Measurements from ENCODE around the gene PDE4DIP.
"Not testable (repeated sequence)": the region's sequence is repeated elsewhere in the genome, so short reads cannot be mapped to it uniquely, and the experiment has no call there.

The PDE4DIP gene

GRCh38 chr1:148844220-148844619 is at the start of gene PDE4DIP:
TSS of gene PDE4DIP (plus strand) at chr1:148844428. CDS start at chr1:148844775, 347 bp downstream.
- H3K4me3 ChIP-seq (ENCODE audit: low read depth, low read length); POLR2A ChIA-PET; CTCF ChIA-PET; DNase-seq (ENCODE audit: low read depth, low spot score): not testable (repeated sequence)

DNA sequence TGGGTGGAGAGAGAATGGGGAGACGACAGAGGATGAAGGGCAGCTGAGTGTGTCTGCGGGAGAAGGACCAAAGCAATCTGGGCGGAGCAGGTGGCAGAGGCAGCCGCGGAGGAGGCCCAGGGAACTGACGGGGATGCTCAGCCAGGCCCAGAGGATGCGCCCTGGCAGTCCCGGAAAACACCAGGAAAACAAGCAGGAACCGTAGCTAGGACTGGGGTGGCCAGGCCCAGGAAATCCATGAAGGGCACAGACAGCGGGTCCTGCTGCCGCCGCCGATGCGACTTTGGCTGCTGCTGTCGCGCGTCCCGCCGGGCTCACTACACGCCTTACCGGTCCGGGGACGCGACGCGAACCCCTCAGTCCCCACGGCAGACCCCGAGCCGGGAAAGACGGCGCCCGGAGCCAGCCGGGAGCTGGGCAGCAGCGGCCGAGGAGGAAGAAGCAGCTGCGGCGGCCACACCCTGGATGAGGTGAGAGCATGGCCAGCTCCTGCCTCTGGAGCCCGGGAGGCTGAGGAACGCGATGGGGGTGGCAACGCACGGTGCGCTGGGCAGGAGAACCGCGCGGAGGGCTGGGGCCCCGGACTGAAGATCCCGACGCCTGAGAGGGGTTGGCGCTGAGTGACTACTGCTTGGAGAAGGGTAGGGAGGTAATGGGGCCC is 35.8 kb upstream of the PDE4DIP start:
- CTCF ChIA-PET; POLR2A ChIA-PET; DNase-seq (ENCODE audit: low read depth, low spot score); H3K4me3 ChIP-seq (ENCODE audit: low read depth, low read length): not testable (repeated sequence)

DNA sequence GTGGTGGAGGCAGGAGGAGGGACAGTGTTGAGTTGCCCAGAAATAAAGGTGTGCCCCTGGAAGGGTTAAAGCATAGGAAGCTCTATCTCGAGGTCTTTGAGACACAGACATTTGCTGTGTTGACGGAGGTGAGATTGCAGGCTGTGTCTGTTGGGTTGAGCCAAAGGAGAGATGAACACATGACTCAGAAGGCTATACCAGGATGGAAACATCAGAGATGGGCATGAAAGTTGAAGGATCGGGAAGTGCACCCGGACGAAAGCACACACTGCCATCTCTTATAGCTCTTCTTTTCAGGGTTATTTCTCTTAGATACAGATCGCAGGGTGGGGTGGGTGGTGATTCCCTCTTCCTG is 35.3 kb upstream of the PDE4DIP start:
- DNase-seq (ENCODE audit: low read depth, low spot score); CTCF ChIA-PET; H3K4me3 ChIP-seq (ENCODE audit: low read depth, low read length); POLR2A ChIA-PET: not testable (repeated sequence)

DNA sequence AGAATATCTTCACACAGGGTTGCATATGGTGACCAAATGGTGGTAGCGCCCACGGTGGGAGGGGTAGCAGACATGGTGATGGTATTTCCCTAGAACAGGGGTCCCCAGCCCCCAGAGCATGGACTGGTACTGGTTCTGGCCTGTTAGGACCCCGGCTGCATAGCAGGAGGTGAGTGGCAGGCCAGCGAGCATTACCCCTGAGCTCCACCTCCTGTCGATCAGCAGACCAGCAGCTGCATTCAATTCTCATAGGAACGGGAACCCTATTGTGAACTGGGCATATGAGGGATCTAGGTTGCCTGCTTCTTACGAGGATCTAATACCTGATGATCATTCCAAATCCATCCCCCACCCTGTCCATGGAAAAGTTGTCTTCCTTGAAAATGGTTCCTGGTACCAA is 22.0 kb upstream of the PDE4DIP start:
- POLR2A ChIA-PET; H3K4me3 ChIP-seq (ENCODE audit: low read depth, low read length); DNase-seq (ENCODE audit: low read depth, low spot score); CTCF ChIA-PET: not testable (repeated sequence)

GRCh38 chr1:148823822-148824221 is 20.4 kb upstream of the PDE4DIP start:
- H3K4me3 ChIP-seq (ENCODE audit: low read depth, low read length); DNase-seq (ENCODE audit: low read depth, low spot score); POLR2A ChIA-PET; CTCF ChIA-PET: not testable (repeated sequence)

DNA sequence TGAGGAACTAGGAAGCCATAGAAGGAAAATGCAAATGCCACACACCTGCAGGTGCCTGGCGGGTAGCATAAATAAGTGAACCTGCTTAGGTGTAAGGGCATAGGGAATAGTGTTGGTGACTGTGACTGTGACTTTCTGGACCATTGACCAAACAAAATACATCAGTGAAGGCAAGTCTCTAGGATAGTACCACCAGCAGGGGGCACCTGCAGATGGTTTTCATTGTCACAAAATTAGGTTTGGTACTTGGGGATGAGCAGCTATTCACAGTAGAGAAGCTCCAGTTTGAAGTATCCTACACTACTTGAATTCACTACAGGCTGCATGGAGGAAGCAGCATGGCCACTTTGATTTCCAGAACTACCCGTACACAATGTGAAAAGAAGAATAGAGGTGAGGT is 19.2 kb upstream of the PDE4DIP start:
- POLR2A ChIA-PET; H3K4me3 ChIP-seq (ENCODE audit: low read depth, low read length); DNase-seq (ENCODE audit: low read depth, low spot score); CTCF ChIA-PET: not testable (repeated sequence)

- H3K4me3 ChIP-seq (ENCODE audit: low read depth, low read length); CTCF ChIA-PET; DNase-seq (ENCODE audit: low read depth, low spot score); POLR2A ChIA-PET: not testable (repeated sequence)
Observed at GRCh38 chr1:148828531-148828930, 15.7 kb upstream of the PDE4DIP start.

- DNase-seq (ENCODE audit: low read depth, low spot score); POLR2A ChIA-PET; CTCF ChIA-PET; H3K4me3 ChIP-seq (ENCODE audit: low read depth, low read length): not testable (repeated sequence)
Observed at GRCh38 chr1:148828962-148829361, 15.3 kb upstream of the PDE4DIP start.

DNA sequence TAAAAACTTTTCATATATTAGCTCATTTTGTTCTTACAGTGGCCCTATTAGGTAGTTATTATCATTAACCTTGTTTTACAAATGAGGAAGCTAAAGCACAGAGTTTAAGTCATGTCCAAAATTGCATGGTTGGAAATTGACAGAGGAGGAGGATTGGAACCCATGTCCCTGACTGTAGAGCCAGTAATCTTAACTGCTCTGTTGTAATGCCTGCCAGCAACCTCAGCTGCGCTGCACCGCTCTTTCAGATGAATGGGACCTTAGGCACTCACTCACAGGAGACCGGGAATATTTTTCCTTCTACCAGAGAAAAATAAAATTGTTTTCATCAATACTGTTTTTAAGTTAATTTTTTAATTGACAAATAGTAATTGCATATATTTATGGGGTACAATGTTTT is 14.9 kb upstream of the PDE4DIP start:
- DNase-seq (ENCODE audit: low read depth, low spot score); CTCF ChIA-PET; POLR2A ChIA-PET; H3K4me3 ChIP-seq (ENCODE audit: low read depth, low read length): not testable (repeated sequence)

GRCh38 chr1:148841262-148841661 is 3.0 kb upstream of the PDE4DIP start:
- H3K4me3 ChIP-seq (ENCODE audit: low read depth, low read length); DNase-seq (ENCODE audit: low read depth, low spot score); CTCF ChIA-PET; POLR2A ChIA-PET: not testable (repeated sequence)

DNA sequence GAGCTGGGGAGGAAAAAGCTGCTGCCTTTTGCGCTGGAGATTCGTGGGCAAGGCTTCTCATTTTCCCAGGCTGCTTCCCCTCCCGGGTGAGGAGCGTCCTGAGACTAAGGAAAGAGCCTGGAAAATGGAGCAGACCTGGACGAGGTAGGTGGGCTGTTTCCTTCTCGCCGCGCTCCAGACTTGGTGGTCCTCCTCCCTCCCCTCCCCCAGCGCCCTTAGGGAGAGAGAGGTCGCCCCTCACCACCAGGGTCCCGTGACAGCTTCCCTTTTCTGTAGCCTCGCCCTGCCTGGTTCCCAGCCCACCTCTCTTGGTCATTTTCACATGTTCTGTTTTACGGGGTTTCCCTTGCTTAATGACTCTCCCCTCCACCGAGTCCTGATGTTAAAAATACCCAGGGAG is 423 bp downstream of the PDE4DIP start:
- H3K4me3 ChIP-seq (ENCODE audit: low read depth, low read length); CTCF ChIA-PET; DNase-seq (ENCODE audit: low read depth, low spot score); POLR2A ChIA-PET: not testable (repeated sequence)

DNA sequence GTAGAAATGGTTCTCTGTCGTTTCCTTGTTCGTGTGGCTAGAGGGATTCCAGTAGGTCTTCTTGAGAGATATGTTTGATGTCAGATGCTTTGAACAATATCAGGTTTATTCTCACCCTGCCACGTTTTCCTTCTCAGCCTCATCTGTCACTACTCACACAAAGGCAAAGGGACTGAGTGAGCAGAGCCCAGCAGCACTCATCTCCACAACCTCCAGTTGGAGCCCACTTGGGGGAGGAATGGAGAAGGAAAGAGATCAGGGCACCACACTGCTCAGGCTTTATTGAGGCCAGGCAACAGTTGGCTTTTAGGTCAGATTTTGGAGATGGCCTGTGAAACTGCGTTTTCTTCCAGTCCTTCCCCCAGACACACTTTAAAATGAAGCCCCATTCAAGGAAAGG is 840 bp downstream of the PDE4DIP start:
- CTCF ChIA-PET; DNase-seq (ENCODE audit: low read depth, low spot score); H3K4me3 ChIP-seq (ENCODE audit: low read depth, low read length); POLR2A ChIA-PET: not testable (repeated sequence)

DNA sequence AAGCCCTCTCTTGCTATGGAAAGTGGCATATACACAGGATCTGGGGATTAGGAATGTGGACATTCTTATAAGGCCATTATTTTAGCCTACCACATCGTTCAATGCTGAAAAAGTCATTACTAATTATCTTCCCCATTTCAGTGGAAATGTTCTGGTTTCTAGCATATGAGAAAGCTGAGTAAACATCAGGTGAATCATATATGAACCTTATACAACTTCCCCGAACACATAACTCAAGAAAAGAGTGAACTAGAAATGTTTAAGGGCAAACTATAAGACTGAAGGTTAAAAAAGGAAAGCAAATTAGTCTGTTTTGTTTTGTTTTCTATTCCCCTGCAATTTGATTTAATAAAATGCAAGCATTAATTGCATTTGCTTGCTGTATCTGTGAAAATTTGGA is 6.1 kb downstream of the PDE4DIP start:
- CTCF ChIA-PET; H3K4me3 ChIP-seq (ENCODE audit: low read depth, low read length); DNase-seq (ENCODE audit: low read depth, low spot score); POLR2A ChIA-PET: not testable (repeated sequence)

DNA sequence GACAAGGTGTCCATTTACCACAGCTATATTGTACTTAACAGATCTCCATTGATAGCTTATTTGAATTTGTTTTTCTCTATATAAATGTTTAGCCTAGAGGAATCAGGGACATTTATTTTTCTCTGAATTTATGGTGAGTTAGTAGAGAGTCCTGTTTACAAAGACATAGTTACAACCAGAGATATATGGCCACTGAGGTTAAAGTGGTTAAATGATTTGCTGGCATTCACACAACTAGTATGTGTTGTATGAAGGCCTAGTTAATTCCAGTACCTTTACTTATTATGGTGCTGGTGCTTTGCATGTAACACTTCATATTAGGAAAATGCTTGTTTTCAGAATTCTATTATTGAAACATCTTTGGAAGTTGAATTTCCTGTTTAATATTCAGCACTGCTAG is 6.6 kb downstream of the PDE4DIP start:
- DNase-seq (ENCODE audit: low read depth, low spot score); CTCF ChIA-PET; H3K4me3 ChIP-seq (ENCODE audit: low read depth, low read length); POLR2A ChIA-PET: not testable (repeated sequence)

DNA sequence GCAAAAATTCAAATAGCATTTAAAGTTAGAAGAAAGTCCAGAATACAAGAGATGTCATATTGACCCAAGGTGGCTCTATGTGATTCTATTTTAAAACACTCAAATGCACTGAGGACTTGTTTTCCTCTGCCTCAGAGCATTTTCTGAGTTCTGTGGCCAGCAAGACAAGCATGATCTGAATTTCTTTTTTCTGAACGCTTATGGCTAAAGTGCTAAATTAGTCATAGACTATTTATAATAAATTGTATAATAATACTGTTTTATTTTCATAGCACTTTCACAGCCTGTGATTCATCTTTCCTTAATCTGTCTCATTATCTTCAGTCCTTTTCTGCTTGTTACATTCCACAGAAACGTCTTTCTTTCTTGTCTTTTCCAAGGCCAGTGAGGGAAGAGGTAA is 7.5 kb downstream of the PDE4DIP start:
- CTCF ChIA-PET, POLR2A ChIA-PET: not testable (repeated sequence)

GRCh38 chr1:148853363-148853762 is 9.1 kb downstream of the PDE4DIP start:
- DNase-seq (ENCODE audit: low read depth, low spot score); CTCF ChIA-PET; POLR2A ChIA-PET; H3K4me3 ChIP-seq (ENCODE audit: low read depth, low read length): not testable (repeated sequence)

More for the DNA sequence above, 7.5 kb downstream of the PDE4DIP start:
- DNase-seq (ENCODE audit: low read depth, low spot score); H3K4me3 ChIP-seq (ENCODE audit: low read depth, low read length): not testable (repeated sequence)

DNA sequence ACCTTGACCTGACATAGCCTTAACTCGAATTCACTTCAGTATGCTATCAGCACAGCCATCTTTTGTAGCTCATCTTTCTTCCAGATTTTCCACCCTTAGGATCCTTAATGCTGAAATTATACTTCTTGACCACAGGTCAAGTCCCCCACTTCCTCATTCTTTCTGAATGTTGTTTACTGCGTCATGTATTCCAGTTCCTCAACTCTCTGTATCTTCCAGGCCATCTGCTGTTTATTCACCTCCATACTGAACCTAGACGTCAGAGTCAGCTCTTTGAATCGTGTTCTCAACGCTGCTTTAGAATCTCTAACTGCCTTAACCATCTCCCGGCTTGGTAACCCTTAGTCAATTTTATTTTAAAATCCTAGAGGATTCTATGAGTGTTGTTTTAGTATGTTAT is 9.8 kb downstream of the PDE4DIP start:
- DNase-seq (ENCODE audit: low read depth, low spot score); H3K4me3 ChIP-seq (ENCODE audit: low read depth, low read length); CTCF ChIA-PET; POLR2A ChIA-PET: not testable (repeated sequence)

DNA sequence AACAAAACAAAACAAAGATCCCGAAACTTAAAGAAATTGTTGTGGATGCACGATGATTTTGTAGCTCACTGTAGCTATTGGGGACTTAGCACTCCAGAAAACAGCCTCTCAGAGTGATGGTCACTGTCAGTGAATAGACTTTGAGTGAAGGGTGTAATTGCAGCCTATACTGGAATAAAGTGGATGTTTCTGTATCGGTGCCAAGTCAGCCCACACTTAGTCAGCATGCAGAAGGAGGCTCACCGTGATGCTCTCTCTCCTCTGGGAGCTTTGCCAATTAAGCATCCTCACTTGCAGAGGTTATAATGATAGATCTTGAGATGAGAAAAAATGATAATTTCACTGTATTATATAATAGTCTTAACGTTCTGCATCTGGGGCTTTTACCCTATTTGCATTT is 11.1 kb downstream of the PDE4DIP start:
- POLR2A ChIA-PET; CTCF ChIA-PET; DNase-seq (ENCODE audit: low read depth, low spot score); H3K4me3 ChIP-seq (ENCODE audit: low read depth, low read length): not testable (repeated sequence)

Measured in AG04449 (cell line).